Measurements from ENCODE around the gene S100A6.
"Not testable (repeated sequence)": the region's sequence is repeated elsewhere in the genome, so short reads cannot be mapped to it uniquely, and the experiment has no call there.

S100A6 gene

DNA sequence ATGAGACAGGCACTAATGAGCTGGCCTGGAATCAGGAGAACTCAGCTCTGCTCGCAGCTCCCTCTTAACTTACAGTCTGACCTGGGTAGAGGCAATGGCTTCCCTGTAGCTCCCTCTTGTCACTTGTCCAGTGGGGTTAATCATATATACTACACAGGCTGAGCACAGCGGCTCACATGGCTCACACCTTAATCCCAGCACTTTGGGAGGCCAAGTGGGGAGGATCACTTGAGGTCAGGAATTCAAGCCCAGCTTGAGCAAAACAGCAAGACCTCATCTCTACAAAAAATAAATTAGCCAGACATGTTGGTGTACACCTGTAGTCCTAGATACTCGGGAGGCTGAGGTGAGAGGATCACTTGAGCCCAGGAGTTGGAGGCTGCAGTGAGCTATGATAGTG, 4.2 kb downstream of the S100A6 start:
- no peak for DNase-seq (ENCODE audit: low spot score)

DNA sequence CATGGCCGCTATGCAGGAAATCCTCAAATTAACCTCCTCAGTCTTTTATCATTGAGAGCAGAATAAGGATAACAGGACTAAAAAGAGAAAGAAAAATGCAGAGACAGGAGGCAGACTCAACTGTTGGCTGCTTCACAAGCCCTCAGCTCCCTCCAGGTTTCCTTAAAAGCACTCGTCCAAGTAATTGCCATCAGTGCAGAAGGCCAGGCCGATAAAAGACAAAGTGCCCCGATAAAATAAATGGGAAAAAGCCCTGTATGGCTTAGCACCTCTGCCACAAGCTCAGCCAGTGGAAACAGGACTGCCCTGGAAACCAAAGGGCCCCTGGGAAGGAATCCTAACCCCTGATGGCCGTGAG, 8.1 kb downstream of the S100A6 start:
- no peak for DNase-seq (ENCODE audit: low spot score)

DNA sequence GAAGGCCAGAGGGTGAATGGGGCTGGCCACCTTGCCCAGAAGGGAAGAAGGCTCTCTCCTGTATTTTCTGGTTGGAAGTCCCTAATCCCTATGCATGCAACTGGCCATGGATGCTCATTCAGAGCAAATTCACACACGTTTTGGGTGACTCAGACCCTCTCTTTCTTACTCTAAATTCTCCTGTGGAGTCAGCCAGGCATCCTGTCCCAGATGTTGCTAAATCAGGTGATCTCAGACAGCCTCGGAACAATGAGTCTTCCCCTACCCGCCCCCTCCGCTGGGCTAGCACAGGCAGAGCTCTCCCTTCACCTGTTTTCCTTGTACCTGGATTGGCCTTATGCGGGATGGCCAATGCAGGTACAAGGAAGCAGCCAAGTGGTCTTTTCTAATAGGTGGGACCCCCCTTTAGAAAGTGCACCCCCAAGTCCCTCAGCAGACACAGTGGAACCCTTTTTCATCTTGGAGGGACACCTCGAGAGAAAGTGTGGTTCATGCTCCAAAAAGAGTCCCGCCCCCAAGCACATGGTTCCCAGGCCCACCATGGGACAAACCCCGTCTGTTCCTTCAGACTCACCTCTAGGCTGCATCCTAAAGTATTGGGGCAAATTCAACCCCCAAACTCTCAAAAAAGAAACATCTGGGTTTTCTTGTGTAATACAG, 8.6 kb downstream of the S100A6 start:
- DNase-seq (ENCODE audit: low spot score): no peak

DNA sequence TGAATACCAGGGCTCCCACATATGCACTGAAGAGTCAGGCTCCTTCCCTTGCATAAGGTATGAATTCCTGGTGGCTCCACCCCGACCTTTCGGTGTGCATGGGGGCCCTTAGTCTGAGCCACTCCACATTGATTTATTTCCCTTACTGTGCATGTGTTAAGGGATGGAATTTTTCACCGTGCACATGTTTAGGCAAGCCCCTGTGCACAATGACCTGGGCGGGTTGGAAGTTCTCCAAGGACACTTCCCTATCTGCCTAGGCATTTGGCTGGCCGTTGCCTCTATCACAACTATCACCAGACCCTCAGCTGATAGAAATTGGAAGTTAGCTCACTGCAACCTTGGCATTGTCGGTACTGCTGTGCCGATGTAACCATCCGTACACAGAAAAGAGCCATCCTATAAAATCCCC, 9.7 kb downstream of the S100A6 start:
- no peak for DNase-seq (ENCODE audit: low spot score)

DNA sequence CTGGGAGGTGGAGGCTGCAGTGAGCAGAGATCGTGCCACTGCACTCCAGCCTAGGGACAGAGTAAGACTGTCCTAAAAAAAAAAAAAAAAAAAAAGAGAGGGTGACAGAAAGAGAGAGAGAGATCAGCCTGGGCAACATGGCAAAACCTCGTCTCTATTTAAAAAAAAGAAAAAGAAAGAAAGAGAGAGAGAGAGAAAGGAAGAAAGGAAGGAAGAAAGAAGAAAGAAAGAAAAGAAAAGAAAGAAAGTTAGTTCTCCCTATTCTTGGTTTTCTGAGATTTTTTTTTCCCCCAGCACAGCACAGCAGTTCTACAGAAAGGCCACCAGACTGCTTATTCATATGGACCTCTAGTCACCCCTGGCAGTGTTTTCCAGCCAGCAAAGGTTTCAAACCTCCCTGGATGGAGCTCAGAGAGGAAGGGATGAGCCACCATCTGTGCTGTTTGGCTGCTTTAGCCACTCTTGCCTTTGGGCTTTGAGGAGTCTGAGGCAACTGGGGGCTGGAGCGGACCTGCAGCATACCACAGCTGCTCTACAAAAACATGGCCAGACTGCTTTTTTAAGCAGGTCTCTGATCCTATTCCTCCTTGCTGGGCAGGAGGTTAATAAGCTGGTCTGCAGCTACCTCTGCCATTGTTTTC, 10.6 kb downstream of the S100A6 start:
- no peak for DNase-seq (ENCODE audit: low spot score)

DNA sequence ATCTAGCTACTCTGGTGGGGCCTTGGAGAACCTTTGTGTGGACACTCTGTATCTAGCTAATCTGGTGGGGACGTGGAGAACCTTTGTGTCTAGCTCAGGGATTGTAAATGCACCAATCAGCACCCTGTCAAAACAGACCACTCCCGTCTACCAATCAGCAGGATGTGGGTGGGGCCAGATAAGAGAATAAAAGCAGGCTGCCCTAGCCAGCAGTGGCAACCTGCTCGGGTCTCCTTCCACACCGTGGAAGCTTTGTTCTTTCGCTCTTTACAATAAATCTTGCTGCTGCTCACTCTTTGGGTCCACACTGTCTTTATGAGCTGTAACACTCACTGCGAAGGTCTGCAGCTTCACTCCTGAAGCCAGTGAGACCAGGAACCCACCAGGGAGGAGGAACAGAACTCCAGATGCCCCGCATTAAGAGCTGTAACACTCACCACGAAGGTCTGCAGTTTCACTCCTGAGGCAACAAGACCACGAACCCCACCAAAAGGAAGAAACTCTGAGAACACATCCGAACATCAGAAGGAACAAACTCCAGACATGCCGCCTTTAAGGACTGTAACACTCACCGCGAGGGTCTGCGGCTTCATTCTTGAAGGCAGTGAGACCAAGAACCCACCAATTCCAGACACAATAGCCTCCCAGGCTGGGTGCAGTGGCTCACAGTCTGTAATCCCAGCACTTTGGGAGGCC, 13.3 kb downstream of the S100A6 start:
- DNase-seq (ENCODE audit: low spot score): not testable (repeated sequence)

DNA sequence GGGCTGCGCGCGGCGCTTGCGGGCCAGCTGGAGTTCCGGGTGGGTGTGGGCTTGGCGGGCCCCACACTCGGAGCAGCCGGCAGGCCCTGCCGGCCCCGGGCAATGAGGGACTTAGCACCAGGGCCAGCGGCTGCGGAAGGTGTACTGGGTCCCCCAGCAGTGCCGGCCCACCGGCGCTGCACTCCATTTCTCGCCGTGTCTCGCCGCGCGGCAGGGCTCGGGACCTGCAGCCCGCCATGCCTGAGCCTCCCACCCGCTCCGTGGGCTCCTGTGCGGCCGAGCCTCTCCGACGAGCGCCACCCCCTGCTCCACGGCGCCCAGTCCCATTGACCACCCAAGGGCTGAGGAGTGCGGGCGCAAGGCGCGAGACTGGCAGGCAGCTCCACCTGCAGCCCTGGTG, 14.0 kb downstream of the S100A6 start:
- not testable (repeated sequence) for DNase-seq (ENCODE audit: low spot score)

DNA sequence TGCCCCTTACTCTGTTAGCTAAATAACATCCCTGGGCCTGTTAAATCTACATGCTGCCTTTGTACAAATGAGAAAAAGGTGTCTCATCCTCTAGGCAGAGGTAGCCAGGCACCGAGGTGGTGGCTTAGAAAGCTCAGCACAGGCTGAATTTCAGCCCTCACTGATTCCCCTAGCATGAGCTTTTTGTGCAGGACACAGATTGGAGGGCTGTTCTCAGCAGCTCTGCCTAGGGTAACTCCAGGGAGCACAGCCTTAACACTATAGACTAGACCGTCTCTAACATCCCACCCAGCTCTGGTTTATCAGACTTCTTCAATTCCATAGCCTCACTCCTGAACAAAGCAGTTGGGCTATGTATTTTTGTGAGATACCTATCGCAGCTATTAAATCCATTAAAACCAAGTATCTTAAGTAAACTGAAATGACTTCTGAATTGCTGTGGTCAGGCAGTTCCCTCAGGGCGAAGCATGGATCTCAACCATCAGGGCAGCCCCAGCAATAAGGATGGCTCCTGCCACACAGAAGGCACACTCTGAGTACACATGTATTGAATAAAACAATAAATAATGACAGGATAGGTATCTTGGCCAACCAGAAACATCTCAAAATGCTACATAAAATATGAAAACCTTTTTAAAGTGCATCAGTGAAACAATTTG, 14.8 kb downstream of the S100A6 start:
- no peak for DNase-seq (ENCODE audit: low spot score)

DNA sequence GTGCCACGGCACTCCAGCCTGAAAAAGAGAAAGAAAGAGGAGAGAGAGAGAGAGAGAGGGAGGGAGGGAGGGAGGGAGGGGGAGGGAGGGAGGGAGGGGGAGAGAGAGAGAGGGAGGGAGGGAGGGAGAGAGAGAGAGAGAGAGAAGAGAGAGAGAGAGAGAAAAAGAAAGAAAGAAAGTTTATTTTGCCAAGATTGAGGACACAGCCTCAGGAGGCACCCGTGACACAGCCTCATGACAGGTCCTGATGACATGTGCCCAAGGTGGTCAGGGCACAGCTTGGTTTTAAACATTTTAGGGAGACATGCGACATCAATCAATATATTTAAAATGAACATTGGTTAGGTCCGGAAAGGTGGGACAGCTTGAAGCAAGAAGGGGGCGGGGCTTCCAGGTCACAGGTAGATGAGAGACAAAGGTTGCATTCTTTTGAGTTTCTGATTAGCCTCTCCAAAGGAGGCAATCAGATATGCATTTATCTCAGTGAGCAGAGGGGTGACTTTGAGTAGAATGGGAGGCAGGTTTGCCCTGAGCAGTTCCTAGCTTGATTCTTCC, 15.6 kb downstream of the S100A6 start:
- not testable (repeated sequence) for DNase-seq (ENCODE audit: low spot score)

DNA sequence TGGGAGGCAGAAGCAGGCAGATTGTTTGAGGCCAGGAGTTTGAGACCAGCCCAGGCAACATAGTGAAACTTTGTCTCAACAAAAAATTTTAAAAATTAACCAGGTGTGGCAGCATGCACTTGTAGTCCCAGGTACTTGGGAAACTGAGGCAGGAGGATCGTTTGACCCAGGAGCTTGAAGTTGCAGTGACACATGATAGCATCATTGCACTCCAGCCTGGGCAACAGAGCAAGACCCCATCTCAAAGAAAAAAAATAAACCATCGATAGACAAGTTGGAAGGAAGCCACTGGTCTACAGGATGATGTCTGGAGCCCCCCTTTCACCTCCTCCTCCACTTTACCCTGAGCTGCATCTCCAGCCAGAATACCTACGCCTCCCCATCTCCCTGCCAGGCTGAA, 16.5 kb downstream of the S100A6 start:
- DNase-seq (ENCODE audit: low spot score): no peak

DNA sequence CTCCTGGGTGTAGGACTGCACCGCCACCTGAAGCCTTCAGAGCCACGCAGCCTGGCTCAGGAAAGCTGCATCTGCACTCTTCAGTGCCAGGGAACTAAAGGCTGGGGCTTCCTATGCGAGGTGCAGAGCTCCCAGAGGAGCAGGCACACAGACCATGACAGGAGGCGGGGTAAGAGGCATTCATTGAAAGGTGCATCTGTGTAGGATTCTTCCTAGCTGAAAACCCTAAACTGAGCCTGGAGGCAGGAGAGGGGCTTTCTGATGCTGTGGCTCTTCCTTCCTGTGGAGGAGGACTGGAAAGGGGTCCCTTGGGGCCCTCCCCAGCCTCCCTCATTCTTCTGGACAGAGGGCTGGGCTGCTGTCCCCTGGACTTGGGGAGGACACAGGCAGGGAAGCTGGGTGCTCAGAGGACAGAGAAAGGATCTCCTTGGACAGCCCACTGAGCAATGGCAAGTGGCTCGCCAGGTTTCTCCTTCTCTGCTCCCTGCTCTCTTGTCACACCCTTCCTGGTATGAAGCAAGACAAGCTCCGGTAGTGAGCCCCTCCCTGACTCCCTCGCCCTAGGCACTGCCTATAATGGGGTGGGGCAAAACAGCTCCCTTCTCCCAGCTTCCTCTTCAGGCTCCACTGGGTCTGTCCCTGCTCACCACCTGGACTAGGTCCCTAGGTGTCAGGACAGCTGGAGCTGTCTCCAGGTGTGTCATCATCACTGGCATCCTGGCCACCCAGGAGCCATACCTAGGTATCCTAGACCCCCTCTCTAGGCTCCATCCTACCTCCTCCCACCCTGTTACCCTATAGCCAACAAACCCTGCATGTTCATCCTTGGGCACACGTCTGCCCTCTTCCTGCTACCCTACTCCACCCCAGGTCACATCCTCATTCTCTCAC, 20.0 kb downstream of the S100A6 start:
- DNase-seq (ENCODE audit: low spot score): peak; percentile 32

DNA sequence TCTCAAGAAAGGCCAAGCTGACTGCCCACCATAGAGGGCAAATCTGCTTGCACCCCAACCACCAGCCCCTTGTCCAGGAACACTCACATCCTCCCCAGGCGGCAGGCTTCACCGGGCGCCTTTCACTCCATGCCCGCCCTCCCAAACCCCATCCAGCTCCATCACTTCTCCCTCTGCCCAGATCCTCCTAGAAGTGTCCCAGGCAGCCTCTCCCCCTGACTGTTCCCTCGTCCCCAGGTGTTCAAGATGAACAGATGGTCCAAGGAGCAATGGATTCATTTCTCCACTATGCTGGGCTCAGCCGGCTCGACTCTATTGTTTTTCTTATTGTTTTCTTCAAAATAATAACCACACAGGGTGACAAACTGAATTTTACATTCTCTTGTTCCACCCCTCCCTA, 22.1 kb downstream of the S100A6 start:
- DNase-seq (ENCODE audit: low spot score): no peak

DNA sequence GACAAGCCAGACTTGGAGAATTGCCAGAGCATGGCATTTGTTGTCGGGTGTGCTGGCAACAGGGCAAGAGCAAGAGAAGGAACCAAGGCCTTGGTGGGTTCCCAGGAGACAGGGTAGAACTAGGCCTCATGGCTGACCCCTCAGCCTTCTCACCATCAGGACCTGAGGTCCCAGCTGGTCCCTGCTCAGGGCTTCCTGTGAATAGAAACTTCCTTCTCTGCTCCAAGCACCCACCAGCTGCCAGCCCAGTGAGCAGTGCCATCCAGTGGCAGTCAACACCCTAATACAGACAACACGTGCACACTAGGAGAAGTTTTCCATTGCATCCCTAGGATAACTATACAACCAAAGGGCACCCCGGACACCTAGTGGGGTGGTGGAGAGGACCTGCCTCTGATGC, 22.8 kb downstream of the S100A6 start:
- DNase-seq (ENCODE audit: low spot score): no peak

DNA sequence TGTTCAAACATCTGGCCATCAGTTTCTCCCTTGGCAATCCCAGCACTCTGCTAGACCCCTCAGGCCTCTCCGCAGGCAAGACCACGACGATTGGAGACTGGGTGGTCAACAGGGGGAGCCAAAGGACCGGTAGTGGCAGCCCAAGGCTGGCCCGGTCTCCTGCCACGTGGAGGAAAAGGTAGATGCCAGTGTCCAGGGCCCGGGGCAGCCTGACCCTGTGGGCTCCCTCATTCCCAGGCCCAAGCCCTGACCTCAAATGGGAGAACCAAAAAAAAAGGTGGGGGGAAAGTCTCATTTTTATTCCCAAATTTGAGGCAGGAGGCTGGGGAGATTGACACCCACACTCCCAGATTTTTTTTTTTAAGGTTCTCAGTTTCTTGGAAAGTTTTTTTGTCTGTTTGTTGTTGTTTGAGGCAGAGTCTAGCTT, 24.8 kb downstream of the S100A6 start:
- peak; percentile 91 for DNase-seq (ENCODE audit: low spot score)

DNA sequence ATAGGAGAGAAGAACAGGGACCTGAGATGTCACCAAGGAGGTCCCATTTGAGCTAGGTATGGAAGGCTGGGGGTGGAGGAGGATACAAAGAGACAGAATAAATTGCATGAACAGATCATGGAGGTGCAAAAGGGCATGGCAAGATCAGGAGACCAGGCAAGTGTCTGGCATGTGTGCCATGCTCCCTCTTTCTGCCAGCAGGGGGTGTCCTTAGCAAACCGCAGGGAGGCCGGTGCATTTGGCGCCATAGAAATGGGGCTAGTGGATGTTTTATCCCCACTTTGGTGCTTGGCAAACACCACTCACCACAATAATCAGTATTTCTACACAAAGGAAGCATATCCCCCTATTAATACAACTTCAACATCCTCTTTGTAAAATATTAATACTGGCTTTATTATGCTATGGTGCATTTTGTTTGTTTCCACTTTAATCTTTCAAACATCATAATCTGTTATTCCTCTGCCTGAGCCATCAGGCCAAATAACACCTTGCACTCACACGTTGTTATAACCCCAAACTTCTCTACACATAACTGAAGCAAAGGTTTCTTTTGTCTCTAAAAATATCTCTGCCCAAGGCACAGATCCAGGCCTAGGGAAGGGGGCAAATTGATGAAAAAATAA, 25.9 kb downstream of the S100A6 start:
- DNase-seq (ENCODE audit: low spot score): peak; percentile 47

DNA sequence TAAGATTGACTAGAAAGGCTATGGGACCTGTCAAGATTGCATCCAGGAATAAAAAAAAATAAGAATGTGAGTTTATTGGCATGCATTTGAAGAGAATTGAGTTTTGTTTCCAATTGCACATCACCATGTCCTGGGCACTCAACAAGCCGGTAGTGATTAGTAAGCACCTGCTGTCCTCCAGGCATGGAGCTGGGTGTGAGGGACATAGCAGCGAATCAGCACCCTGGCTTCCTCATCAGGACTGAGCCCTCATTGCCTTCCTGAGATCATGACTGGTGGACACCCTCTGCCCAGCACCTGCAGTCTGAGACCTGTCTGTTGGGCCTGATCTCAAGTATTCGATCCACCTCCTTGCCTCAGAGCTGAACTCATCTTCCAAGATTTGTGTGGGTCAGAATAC, 26.8 kb downstream of the S100A6 start:
- no peak for DNase-seq (ENCODE audit: low spot score)

DNA sequence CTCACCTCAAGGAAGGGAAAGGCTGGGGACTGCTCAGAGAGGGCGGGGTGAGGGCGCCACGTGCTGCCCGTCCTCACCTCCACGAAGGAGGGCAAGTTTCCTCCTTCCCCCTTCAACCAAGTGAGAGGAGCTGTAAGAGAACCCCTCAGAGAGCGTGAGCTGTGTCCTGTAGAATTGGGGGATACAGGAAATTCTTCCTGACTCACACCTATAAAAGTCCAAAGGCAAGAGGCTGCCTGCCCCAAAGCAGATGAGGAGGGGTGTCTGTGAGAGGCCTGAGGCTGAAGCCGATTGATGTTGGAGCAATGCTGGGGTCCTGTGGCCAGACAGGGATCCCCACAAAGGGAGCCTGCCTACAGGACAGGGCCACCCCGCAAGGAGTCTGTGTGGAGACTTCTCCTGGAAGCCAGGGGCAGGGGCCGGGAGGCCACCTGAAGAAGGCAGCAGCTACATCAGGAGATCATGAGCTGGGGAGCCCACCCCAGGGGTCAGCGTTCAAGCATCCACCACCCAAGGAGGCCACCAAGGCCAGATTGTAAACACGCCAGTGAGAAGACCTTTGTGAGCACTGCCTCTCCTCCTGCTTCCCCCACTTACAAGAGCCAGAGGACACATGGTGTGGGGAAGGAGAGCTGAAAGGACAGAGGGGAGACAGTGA, 27.7 kb downstream of the S100A6 start:
- DNase-seq (ENCODE audit: low spot score): no peak

DNA sequence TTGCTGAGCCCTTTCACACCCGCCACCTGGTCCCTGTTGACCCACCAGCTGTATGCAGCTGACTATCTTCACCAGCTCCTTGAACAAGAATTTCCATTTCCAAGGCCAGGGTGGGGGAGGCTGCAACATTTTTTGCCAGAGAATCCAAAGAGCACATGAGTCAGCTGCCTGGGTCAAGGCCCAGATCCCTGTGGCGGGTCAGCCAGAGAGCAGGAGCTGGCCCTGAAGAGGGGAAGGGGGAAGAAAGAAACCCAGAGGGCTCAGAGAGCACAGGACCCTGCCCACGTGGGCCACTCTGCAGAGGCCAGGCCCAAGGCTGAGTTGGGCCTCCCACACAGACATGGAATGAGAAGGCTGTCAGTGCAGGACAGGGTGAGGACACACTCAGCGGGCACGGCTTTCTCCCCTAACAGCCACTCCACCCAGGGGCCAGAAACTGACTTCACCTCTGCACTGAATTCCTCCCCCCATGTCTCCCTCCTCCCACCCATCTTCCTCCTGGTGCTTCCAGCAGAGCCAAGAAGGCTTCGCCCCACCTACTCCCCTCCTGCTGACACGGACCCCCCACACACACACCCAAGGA, 28.9 kb downstream of the S100A6 start:
- no peak for DNase-seq (ENCODE audit: low spot score)

DNA sequence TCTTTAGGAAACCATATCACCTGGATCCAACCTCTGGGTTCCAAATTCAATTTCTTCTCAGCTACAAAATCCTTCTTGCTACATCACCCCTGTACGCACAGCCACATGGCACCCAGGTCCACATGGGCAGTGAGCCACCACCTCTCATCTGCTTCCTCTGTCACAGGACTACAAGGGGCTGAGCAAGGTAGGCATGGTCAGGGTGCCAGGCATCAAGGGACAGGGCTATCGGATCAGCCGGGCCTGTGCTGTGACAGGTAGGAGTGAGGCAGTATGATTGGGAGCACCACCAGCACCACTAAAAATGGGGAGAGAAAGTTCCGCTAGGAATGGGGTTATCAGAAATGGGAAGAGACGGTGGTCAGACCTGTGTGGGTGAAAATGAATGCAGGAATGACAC, 29.4 kb downstream of the S100A6 start:
- DNase-seq (ENCODE audit: low spot score): no peak

DNA sequence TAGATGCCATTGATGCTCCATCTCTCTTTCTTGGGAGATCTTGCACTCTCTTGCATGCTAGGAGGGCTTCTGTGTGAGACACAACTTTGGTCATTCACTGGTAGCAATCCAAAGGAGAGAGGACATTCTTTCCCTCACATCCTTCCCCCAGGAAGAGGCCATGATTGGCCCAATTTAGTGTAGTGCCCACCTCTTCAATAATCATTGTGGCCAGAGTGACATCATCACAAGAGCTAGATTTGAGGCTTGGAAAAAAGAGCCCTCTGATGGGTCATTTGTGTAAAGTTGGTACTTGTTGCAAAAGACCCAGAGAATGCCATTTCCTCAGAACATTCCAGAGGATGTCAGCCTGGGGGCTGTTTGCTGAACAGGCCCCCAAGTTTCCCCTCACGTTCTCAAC, 30.2 kb downstream of the S100A6 start:
- DNase-seq (ENCODE audit: low spot score): no peak
